RCC 7860 (cell line): ENCODE data around the gene SRRD.
A peak's percentile ranks its signal among the peaks of the same experiment; 100 is the strongest.

Experiments used
- DNase-seq: peaks from one replicate; pipeline ENCODE4 v3.0.0-alpha.2; 2015; ENCODE audit warnings: low spot score
- FAIRE-seq: peaks from 2 replicates; lab custom pipeline; 2012; peaks lifted over from hg19 to GRCh38; lab: Jason Lieb, UNC

SRRD gene

GRCh38 chr22:26452236-26453016, 31.3 kb upstream of the SRRD start:
- no peak for DNase-seq
- FAIRE-seq: no peak

GRCh38 chr22:26453216-26453615, 30.5 kb upstream of the SRRD start:
- DNase-seq: no peak
- no peak for FAIRE-seq

- DNase-seq (no peak), FAIRE-seq (no peak)
These were observed 29.7 kb upstream of the SRRD start for GRCh38 chr22:26453812-26454500.

- FAIRE-seq (no peak), DNase-seq (no peak)
These were observed 25.9 kb upstream of the SRRD start for GRCh38 chr22:26457661-26458272.

DNA sequence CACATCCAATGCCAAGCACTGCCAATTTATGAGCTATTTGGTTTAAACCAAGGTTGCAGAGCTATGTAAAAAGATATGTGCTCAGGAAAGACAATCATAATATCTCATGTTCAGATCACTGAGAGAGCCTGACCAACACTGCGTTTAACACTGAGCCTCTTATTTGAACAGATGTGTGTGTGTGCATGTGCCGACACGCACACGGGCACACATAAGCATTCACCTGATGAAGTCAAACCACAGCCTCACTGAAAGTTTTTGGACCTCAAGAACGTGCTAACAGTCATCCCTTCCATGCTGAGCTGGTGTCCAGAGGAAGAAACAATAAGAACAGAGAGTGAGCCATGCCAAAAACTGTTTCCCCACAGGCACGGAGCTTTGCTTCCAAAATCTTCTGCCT, 23.5 kb upstream of the SRRD start:
- DNase-seq: no peak
- no peak for FAIRE-seq

GRCh38 chr22:26461188-26461810, 22.4 kb upstream of the SRRD start:
- peak; percentile 25 for DNase-seq
- peak; percentile 18 for FAIRE-seq

- DNase-seq: no peak
- FAIRE-seq: no peak
These were observed 21.6 kb upstream of the SRRD start for GRCh38 chr22:26462051-26462450.

GRCh38 chr22:26462641-26463040, 21.0 kb upstream of the SRRD start:
- FAIRE-seq (no peak), DNase-seq (no peak)

GRCh38 chr22:26463101-26463661, 20.5 kb upstream of the SRRD start:
- no peak for DNase-seq
- FAIRE-seq: no peak

- DNase-seq: no peak
- FAIRE-seq: no peak
These were observed 20.0 kb upstream of the SRRD start for GRCh38 chr22:26463688-26464087.

GRCh38 chr22:26464312-26464711, 19.4 kb upstream of the SRRD start:
- DNase-seq: no peak
- no peak for FAIRE-seq

DNA sequence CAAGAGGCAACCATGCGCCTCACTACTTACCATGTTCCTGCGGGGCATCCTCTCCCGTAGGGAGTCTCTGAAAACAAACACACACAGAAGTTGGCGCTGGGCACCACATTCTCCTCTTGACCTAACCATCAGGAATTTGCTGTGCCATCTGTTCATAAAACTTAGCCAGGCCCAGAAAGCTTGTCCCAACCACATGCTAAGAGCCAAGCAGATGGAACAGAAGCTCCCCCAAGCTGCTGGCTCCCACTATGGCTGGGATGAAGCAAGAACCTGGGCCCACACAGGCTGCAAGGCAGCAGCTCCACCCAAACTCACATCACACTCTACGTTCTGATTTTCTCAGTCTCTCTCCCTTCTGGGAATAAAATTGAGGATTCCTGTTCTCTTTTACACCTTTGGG, 17.5 kb upstream of the SRRD start:
- DNase-seq (no peak), FAIRE-seq (no peak)

DNA sequence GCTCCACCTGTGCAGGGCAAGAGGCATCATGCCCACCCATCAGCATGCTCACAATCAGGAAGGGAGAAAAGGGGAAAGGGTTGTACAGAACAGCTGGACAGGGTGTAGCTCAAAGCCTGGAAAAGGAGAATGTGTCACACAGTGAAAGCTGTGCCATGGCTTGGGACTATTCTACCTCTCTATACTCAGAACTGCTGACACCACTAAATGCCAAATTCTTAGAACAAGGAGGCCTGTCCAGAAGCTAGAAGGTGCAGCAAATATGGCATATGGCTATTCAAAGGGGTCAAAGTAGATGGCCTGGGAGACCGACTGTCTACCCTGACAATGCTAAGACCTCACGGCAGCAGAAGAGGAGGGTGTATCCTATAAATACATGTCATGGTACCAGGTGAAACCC, 12.9 kb upstream of the SRRD start:
- FAIRE-seq (no peak), DNase-seq (no peak)

DNA sequence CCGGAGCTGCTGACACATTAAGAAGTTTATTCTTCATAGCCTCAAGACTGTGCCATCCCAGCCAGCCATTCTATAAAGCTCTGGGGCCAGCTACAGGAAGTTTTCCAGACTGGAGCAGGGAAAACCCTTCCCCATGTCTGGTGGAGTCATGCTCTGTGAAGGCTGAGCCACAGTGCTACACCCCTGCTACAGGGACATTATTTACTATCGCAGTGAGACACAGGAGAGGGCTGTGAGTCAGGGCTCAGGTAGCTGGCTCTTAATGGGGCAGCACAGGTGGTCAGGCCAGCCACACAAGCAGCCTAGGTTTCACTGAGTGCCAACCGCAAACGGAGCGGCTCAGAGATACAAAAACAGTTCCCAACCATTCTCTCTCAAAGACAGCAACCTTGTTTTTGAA, 12.2 kb upstream of the SRRD start:
- FAIRE-seq (peak; percentile 98), DNase-seq (peak; percentile 96)

DNA sequence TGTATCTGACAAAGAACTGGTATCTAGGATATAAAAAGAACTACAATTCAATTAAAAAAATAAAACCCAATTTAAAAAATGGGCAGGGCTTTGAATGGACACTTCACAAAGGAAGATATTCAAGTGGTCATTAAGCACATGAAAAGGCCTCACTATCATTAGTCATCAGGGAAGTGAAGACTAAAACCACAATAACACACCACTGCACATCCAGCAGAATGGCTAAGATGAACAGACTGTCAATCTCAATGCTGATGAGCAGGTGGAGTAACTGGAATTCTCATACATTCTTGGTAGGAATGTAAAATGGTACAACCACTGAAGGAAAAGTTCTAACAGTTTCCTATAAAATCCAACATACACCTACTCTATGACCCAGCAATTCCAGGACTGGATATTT, 9.0 kb upstream of the SRRD start:
- FAIRE-seq: peak; percentile 95
- DNase-seq: peak; percentile 72

GRCh38 chr22:26476705-26477340, 6.9 kb upstream of the SRRD start:
- DNase-seq (peak; percentile 86), FAIRE-seq (peak; percentile 88)

GRCh38 chr22:26477341-26477731, 6.3 kb upstream of the SRRD start:
- no peak for FAIRE-seq
- DNase-seq: peak; percentile 73

- DNase-seq (no peak), FAIRE-seq (no peak)
These were observed 4.5 kb upstream of the SRRD start for GRCh38 chr22:26479043-26479791.

DNA sequence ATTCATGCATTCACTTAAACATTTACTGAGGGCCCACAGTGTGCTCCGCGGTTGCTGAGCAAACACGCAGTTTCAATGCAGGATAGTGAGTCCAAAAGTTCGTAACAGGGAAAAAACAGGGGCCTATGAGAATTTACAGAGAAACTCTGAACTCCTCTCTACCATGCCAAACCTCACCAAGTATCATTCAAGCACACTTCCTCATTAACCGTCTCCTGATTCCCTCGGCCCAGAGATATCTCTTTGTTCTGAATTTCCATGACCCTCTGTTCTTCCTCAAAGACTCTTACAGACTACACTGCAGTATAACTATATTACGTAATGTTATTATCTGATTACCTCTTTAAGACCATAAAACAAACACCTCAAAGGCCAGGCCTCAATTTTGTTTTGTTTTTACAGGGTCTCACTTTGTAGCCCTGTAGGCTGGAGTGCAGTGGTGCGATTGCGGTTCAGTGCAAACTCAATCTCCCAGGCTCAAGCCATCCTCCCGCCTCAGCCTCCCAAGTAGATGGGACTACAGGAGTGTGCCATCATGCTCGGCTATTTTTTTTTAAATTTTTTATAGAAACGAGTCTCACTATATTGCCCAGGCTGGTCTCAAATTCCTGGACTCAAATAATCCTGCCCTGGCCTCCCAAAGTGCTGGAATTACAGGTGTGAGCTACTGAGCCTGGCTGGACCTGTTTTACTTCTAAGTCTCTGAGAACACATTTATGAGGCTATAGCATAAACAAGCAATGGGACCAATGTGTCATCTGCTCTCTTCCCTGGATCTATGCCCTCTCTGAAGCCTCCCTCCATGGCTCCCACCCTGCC, 3.7 kb upstream of the SRRD start:
- FAIRE-seq: no peak
- DNase-seq: no peak
